ENCODE results near the gene RGL4.

Gene RGL4

DNA sequence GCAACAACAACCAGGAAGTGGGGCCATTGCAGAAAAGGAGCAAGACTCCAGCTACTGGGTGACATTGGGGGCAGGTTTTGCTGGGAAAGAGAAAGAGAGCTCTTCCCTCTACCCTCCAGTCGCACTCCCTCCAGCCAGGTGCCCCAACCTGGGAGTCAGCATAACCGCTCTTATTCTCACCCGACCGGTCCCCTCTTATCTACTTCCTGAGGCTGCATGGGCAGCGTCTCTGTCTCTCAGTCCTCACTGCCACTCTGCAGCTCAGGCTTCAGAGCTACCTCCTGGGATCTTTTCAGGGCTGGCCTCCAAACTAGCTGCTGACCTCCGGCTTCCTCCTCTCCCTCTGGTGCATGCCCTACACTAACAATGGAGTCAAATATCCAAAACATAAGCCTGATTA, 55.0 kb downstream of the RGL4 start:
- Histone ChIP-seq H3K4me3 (no peak overlapping the region), H3K27ac (no peak overlapping the region), H3K4me1 (peaks cover 0 to 27% (median 12%) of the 10 kb centered on the region in 4 donors), H3K9me3 (no peaks in the 10 kb centered on the region), H3K36me3 (peaks cover 27 to 48% (median 43%) of the 10 kb centered on the region in 3 donors), H3K27me3 (no peaks in the 10 kb centered on the region)
- DNase-seq, result no peak
- intact Hi-C loops (cut with DNase I; ENCODE audit: low total_unique reads), result no loop called here
- TF ChIP-seq, protein P1, sequence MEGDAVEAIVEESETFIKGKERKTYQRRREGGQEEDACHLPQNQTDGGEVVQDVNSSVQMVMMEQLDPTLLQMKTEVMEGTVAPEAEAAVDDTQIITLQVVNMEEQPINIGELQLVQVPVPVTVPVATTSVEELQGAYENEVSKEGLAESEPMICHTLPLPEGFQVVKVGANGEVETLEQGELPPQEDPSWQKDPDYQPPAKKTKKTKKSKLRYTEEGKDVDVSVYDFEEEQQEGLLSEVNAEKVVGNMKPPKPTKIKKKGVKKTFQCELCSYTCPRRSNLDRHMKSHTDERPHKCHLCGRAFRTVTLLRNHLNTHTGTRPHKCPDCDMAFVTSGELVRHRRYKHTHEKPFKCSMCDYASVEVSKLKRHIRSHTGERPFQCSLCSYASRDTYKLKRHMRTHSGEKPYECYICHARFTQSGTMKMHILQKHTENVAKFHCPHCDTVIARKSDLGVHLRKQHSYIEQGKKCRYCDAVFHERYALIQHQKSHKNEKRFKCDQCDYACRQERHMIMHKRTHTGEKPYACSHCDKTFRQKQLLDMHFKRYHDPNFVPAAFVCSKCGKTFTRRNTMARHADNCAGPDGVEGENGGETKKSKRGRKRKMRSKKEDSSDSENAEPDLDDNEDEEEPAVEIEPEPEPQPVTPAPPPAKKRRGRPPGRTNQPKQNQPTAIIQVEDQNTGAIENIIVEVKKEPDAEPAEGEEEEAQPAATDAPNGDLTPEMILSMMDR (IDR thresholded peaks at IDR 0.05), result no peak
